ENCODE data around the gene NPAS2. TPM values are rescaled to one million over a fixed set of nuclear protein-coding genes. Genes with fewer than 3 reads are reported as not detected.

The NPAS2 gene
- total and polyA plus RNA-seq, 7 donors, result 8.5 to 56.2 (median 17.3) TPM

DNA sequence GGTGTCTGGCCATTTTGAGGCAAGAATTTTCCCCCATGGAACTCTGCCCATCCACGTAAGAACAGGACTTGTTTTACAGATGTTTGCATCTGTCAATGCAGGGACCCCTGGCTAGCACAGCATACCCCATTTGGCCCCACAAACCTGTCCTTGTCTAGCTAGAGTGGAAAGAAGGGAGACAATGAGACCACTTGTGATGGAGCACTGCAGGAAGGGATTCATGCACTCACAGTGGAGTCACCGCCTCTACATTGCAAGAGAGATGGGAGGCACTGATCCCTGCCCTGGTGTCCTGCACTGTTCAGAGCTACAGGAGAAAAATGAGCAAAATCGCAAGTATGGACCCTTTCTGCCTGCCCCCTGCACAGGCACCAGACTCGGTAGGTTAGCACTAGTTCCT lies 32.5 kb downstream of the NPAS2 start:
- 92 to 94% (median 93%) methylated on average over 4 of the region's 4 CpGs for WGBS, 3 donors
- TF ChIP-seq, protein P1, sequence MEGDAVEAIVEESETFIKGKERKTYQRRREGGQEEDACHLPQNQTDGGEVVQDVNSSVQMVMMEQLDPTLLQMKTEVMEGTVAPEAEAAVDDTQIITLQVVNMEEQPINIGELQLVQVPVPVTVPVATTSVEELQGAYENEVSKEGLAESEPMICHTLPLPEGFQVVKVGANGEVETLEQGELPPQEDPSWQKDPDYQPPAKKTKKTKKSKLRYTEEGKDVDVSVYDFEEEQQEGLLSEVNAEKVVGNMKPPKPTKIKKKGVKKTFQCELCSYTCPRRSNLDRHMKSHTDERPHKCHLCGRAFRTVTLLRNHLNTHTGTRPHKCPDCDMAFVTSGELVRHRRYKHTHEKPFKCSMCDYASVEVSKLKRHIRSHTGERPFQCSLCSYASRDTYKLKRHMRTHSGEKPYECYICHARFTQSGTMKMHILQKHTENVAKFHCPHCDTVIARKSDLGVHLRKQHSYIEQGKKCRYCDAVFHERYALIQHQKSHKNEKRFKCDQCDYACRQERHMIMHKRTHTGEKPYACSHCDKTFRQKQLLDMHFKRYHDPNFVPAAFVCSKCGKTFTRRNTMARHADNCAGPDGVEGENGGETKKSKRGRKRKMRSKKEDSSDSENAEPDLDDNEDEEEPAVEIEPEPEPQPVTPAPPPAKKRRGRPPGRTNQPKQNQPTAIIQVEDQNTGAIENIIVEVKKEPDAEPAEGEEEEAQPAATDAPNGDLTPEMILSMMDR (IDR thresholded peaks at IDR 0.05), result no peak
- H3K4me3 ChIP-seq, result no peak overlapping the region
- no peaks in the 10 kb centered on the region for H3K27me3 ChIP-seq (ENCODE audit: insufficient read depth in 3 of 3, low read length in 2 of 3)
- H3K9me3 ChIP-seq, result no peaks in the 10 kb centered on the region
- ATAC-seq (no peak), DNase-seq (no peak)
- no peak overlapping the region for H3K27ac ChIP-seq
- no peaks in the 10 kb centered on the region for H3K4me1 ChIP-seq
- intact Hi-C loops (cut with DNase I), result no loop called here
- no peaks in the 10 kb centered on the region for H3K36me3 ChIP-seq (ENCODE audit: insufficient read depth in 1 of 2, low read depth in 1 of 2)

DNA sequence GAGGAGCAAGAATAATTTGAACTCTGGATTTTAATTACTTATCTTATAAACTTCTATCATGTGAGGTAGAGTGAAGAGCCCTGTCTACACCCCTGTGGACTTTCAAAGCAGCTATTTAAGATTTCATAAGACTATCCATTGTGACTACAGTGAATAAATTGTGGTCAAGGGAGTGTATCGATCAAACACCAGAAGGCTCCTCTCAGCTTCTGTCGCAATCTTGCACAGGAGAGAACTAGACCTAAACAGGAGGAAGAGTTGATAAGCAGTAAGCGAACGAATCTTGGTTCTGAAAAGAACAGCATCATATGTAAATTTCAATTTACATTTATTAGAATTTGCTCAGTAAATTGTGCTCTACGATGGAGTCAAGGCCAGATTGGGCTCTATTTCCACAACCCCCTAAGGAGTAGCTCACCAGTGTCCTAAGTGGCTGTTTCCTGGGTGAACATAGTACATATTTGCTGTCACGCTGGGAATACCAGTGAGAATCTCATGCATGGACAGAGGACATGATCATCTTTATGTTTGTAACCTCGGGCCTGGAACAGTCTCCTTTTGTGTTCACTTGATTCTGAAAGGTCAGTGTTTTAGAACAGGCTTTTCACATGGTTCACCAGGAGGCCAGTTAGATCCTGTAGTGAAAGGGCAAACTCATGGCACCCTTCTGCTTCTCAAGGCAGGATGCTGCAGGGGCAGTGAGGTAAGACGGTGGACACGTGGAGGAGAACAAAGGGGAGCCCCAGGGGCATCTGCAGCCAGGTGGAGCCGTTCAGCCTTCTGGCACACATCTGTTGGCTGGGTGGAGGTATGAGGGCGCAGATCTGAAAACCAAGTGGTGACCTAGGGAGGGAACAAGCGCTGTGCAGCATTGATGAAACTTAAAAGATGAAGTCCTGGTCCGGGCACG lies 33.3 kb downstream of the NPAS2 start:
- ATAC-seq (no peak), DNase-seq (no peak)
- Histone ChIP-seq H3K36me3 (ENCODE audit: insufficient read depth in 1 of 2, low read depth in 1 of 2) (no peaks in the 10 kb centered on the region), H3K4me1 (no peaks in the 10 kb centered on the region), H3K27me3 (ENCODE audit: insufficient read depth in 3 of 3, low read length in 2 of 3) (no peaks in the 10 kb centered on the region), H3K27ac (no peak overlapping the region), H3K9me3 (no peaks in the 10 kb centered on the region), H3K4me3 (no peak overlapping the region)
- intact Hi-C loops (cut with DNase I), result no loop called here
- WGBS, 3 donors, result 85 to 88% (median 87%) methylated on average over 14 of the region's 14 CpGs
- TF ChIP-seq, protein P1 (IDR thresholded peaks at IDR 0.05), result no peak

DNA sequence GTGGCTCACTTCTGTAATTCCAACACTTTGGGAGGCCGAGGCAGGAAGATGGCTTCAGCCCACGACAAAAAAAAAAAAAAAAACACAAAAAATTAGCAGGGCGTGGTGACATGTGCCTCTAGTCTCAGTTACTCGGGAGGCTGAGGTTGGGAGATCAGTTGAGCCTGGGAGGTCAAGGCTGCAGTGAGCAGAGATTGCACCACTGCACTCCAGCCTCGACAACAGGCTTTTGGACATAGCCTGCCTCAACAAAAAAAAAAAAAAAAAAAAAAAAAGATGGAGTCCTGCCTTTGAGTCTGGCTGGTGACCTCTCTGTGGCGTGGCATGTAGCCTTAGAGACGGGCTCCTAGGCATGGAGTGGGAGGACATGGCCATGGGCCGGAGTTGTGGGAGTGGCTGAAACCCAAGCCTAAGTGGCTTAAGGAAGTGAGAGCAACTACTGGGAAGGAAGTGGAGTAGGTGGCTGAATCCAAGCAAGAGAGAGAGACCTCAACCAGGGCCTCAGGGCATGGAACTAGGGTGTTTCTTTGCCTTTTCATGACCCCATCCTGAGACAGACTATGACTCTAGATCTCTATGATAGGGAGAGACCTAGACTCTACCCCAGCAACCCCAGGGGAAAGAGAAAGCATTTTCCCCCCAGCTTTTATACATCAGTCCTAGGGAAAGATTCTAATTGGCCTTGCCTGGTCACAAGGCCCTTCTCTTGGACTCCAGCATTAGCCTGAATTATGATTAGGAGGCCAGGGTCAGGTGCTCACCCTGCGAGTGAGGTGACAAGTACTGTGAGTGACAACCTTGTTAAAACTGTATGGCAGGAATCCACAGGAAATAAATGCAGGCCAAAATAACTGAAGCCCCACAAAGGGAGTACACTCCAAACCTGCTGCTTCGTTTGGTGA lies 34.2 kb downstream of the NPAS2 start:
- Histone ChIP-seq H3K4me1 (no peaks in the 10 kb centered on the region), H3K36me3 (ENCODE audit: insufficient read depth in 1 of 2, low read depth in 1 of 2) (no peaks in the 10 kb centered on the region), H3K4me3 (no peak overlapping the region), H3K27me3 (ENCODE audit: insufficient read depth in 3 of 3, low read length in 2 of 3) (no peaks in the 10 kb centered on the region), H3K9me3 (no peaks in the 10 kb centered on the region), H3K27ac (no peak overlapping the region)
- 73 to 87% (median 75%) methylated on average over 10 of the region's 10 CpGs for WGBS, 3 donors
- TF ChIP-seq, protein P1 (IDR thresholded peaks at IDR 0.05), result no peak
- DNase-seq (no peak), ATAC-seq (peak in 3 of 4 donors; percentile 42 to 58 (median 44))
- intact Hi-C loops (cut with DNase I), result no loop called here

DNA sequence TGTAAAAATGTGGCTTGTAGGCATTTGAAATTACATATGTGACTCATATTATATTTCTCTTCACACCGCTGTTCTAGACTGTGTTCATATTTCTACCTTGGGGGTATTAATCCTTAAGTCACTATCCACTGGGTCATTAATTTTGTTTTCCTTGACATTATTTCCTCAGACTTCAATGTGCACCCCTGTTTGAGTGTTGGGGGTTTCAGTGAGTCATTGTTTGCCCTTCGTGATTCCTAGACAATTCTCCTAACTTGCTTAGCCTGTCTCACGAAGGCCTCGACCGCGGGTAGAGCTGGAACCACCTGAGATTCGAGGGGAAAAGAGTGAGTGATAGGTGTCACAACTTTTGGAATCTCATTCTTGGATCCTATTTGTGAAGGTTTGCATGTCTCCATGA lies 35.1 kb downstream of the NPAS2 start:
- Histone ChIP-seq H3K27ac (no peak overlapping the region), H3K4me3 (no peak overlapping the region), H3K4me1 (no peaks in the 10 kb centered on the region), H3K27me3 (ENCODE audit: insufficient read depth in 3 of 3, low read length in 2 of 3) (no peaks in the 10 kb centered on the region), H3K9me3 (no peaks in the 10 kb centered on the region), H3K36me3 (ENCODE audit: insufficient read depth in 1 of 2, low read depth in 1 of 2) (no peaks in the 10 kb centered on the region)
- WGBS, 3 donors, result 93 to 96% (median 95%) methylated on average over 7 of the region's 7 CpGs
- TF ChIP-seq, protein P1 (IDR thresholded peaks at IDR 0.05), result no peak
- DNase-seq (no peak), ATAC-seq (no peak)
- intact Hi-C loops (cut with DNase I), result no loop called here
